ENCODE data around the gene ELMO1. TPM values are rescaled to one million over a fixed set of nuclear protein-coding genes. Genes with fewer than 3 reads are reported as not detected.

Gene ELMO1
- total and polyA plus RNA-seq, 2 of the 13 experiments (the other 11 are each of a cell fraction or from before 2014, with no cell fraction given): 0.11 to 0.17 TPM

DNA sequence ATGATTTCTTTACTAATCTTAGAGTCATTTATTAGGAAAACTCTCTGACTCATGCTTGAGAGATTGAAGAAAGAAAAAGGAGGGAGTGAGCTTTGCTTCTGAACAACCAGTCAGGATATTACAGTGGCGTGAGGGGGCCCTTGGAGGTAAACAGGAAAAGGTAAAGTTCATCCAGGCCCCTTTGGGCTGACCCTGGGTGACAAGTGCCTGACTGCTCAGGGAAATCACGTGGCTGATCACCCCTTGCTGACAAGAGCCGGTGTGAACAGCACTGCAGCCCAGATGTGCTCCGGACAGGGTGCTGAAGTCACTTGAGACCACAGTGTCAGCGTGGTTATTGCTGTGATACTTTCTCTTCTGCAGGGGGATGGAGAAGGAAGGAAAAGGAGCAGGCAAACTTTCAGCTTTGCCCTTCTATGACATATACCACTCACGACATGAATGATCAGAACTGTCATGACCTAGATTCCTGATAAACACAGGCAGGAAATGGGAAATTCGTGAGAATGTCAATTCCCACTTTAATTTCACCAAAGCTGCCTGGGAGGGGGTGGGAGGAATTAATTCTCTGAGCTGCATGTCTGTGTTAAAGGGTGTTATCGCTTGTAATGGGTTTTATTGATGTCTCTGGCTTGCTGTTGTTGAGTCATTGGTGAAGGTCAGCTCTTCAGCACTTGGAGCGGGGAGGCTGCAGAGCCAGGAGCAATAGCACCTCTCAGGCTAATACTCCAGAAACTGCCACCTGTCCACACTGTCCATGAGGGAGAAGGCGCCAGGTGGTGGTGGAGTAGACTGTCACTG is 584.6 kb downstream of the ELMO1 start (continued):
- TF ChIP-seq, protein P1, sequence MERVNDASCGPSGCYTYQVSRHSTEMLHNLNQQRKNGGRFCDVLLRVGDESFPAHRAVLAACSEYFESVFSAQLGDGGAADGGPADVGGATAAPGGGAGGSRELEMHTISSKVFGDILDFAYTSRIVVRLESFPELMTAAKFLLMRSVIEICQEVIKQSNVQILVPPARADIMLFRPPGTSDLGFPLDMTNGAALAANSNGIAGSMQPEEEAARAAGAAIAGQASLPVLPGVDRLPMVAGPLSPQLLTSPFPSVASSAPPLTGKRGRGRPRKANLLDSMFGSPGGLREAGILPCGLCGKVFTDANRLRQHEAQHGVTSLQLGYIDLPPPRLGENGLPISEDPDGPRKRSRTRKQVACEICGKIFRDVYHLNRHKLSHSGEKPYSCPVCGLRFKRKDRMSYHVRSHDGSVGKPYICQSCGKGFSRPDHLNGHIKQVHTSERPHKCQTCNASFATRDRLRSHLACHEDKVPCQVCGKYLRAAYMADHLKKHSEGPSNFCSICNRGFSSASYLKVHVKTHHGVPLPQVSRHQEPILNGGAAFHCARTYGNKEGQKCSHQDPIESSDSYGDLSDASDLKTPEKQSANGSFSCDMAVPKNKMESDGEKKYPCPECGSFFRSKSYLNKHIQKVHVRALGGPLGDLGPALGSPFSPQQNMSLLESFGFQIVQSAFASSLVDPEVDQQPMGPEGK (CRISPR knock-in tag; IDR thresholded peaks at IDR 0.05): peak; percentile 81
- TF ChIP-seq, protein P2, sequence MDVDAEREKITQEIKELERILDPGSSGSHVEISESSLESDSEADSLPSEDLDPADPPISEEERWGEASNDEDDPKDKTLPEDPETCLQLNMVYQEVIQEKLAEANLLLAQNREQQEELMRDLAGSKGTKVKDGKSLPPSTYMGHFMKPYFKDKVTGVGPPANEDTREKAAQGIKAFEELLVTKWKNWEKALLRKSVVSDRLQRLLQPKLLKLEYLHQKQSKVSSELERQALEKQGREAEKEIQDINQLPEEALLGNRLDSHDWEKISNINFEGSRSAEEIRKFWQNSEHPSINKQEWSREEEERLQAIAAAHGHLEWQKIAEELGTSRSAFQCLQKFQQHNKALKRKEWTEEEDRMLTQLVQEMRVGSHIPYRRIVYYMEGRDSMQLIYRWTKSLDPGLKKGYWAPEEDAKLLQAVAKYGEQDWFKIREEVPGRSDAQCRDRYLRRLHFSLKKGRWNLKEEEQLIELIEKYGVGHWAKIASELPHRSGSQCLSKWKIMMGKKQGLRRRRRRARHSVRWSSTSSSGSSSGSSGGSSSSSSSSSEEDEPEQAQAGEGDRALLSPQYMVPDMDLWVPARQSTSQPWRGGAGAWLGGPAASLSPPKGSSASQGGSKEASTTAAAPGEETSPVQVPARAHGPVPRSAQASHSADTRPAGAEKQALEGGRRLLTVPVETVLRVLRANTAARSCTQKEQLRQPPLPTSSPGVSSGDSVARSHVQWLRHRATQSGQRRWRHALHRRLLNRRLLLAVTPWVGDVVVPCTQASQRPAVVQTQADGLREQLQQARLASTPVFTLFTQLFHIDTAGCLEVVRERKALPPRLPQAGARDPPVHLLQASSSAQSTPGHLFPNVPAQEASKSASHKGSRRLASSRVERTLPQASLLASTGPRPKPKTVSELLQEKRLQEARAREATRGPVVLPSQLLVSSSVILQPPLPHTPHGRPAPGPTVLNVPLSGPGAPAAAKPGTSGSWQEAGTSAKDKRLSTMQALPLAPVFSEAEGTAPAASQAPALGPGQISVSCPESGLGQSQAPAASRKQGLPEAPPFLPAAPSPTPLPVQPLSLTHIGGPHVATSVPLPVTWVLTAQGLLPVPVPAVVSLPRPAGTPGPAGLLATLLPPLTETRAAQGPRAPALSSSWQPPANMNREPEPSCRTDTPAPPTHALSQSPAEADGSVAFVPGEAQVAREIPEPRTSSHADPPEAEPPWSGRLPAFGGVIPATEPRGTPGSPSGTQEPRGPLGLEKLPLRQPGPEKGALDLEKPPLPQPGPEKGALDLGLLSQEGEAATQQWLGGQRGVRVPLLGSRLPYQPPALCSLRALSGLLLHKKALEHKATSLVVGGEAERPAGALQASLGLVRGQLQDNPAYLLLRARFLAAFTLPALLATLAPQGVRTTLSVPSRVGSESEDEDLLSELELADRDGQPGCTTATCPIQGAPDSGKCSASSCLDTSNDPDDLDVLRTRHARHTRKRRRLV (CRISPR knock-in tag; IDR thresholded peaks at IDR 0.05): peak; percentile 90; the same call in 1 of the 2 replicates
- no peak for TF ChIP-seq PLRG1 (conservative IDR thresholded peaks at IDR 0.05)
- peak; percentile 40; the same call in 1 of the 2 replicates for TF ChIP-seq ZNF224 (CRISPR knock-in tag; IDR thresholded peaks at IDR 0.05)
- no peak for TF ChIP-seq NFRKB (IDR thresholded peaks at IDR 0.05)
- peak; percentile 48; the same call in 1 of the 2 replicates for TF ChIP-seq ZBTB38 (CRISPR knock-in tag; IDR thresholded peaks at IDR 0.05)
- TF ChIP-seq ZNF510 (CRISPR knock-in tag; IDR thresholded peaks at IDR 0.05; ENCODE audit: low read depth): peak; percentile 68; the same call in 1 of the 2 replicates
- TF ChIP-seq, protein P3, sequence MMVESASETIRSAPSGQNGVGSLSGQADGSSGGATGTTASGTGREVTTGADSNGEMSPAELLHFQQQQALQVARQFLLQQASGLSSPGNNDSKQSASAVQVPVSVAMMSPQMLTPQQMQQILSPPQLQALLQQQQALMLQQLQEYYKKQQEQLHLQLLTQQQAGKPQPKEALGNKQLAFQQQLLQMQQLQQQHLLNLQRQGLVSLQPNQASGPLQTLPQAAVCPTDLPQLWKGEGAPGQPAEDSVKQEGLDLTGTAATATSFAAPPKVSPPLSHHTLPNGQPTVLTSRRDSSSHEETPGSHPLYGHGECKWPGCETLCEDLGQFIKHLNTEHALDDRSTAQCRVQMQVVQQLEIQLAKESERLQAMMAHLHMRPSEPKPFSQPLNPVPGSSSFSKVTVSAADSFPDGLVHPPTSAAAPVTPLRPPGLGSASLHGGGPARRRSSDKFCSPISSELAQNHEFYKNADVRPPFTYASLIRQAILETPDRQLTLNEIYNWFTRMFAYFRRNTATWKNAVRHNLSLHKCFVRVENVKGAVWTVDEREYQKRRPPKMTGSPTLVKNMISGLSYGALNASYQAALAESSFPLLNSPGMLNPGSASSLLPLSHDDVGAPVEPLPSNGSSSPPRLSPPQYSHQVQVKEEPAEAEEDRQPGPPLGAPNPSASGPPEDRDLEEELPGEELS (CRISPR knock-in tag; IDR thresholded peaks at IDR 0.05): peak; percentile 92
- peak; percentile 84; the same call in 1 of the 2 replicates for TF ChIP-seq ZNF274 (CRISPR knock-in tag; IDR thresholded peaks at IDR 0.05)
- TF ChIP-seq, protein P4, sequence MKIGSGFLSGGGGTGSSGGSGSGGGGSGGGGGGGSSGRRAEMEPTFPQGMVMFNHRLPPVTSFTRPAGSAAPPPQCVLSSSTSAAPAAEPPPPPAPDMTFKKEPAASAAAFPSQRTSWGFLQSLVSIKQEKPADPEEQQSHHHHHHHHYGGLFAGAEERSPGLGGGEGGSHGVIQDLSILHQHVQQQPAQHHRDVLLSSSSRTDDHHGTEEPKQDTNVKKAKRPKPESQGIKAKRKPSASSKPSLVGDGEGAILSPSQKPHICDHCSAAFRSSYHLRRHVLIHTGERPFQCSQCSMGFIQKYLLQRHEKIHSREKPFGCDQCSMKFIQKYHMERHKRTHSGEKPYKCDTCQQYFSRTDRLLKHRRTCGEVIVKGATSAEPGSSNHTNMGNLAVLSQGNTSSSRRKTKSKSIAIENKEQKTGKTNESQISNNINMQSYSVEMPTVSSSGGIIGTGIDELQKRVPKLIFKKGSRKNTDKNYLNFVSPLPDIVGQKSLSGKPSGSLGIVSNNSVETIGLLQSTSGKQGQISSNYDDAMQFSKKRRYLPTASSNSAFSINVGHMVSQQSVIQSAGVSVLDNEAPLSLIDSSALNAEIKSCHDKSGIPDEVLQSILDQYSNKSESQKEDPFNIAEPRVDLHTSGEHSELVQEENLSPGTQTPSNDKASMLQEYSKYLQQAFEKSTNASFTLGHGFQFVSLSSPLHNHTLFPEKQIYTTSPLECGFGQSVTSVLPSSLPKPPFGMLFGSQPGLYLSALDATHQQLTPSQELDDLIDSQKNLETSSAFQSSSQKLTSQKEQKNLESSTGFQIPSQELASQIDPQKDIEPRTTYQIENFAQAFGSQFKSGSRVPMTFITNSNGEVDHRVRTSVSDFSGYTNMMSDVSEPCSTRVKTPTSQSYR (CRISPR knock-in tag; IDR thresholded peaks at IDR 0.05; ENCODE audit: borderline replicate concordance): 0 out of 2 replicates have a peak, but pooled peaks have one; percentile 37
- TF ChIP-seq ZFYVE20 (CRISPR knock-in tag; IDR thresholded peaks at IDR 0.05; ENCODE audit: borderline replicate concordance, low read depth): no peak
- TF ChIP-seq STAT5B (CRISPR knock-in tag; IDR thresholded peaks at IDR 0.05): peak; percentile 77; the same call in 1 of the 2 replicates
- TF ChIP-seq HMG20A (CRISPR knock-in tag; IDR thresholded peaks at IDR 0.05; ENCODE audit: borderline replicate concordance): peak; percentile 84; the same call in 1 of the 2 replicates
- no peak for TF ChIP-seq GATA4 (IDR thresholded peaks at IDR 0.05; ENCODE audit: borderline replicate concordance, low read depth)
- no peak for TF ChIP-seq MTF2 (CRISPR knock-in tag; IDR thresholded peaks at IDR 0.05; ENCODE audit: borderline replicate concordance)
- TF ChIP-seq GATAD1 (CRISPR knock-in tag; IDR thresholded peaks at IDR 0.05): 0 out of 2 replicates have a peak, but pooled peaks have one; percentile 22
- TF ChIP-seq ZNF33B (CRISPR knock-in tag; IDR thresholded peaks at IDR 0.05): peak; percentile 88

Data from HepG2 (cell line).